Right lobe of liver (tissue), 6 donors: Measurements from ENCODE around the gene C6orf132. TPM values are rescaled to one million over a fixed set of nuclear protein-coding genes. Genes with fewer than 3 reads are reported as not detected.

ENCODE experiments used
- ATAC-seq, 4 donors: fragments of 200-7000 bp; cut with Tn5 transposase; one replicate each; pipeline ENCODE4 v1.9.1; 2020; ENCODE audit warnings: mild to moderate bottlenecking in 4 of 4, moderate library complexity in 4 of 4
- DNase-seq, 3 donors: peaks; one replicate each; pipeline ENCODE4 v3.0.0-alpha.2; 2020
- H3K27ac ChIP-seq, 3 donors: fragments of 200-600 bp; one replicate each; pipeline ENCODE4 v1.8.0; 2022
- H3K27me3 ChIP-seq, 2 donors: fragments of 200-600 bp; one replicate each; pipeline ENCODE4 v1.8.0; 2022
- H3K36me3 ChIP-seq, 4 donors: fragments of 200-600 bp; sonication (generic) in 1 of 4; one replicate each; pipeline versions ENCODE4 v1.5.1 to v1.8.0; 2017 to 2022; ENCODE audit warnings: control low read depth in 1 of 4
- H3K4me1 ChIP-seq, 4 donors: fragments of 200-600 bp; sonication (generic) in 1 of 4; one replicate each; pipeline versions ENCODE4 v1.5.1 to v1.8.0; 2017 to 2022; ENCODE audit warnings: control low read depth in 1 of 4
- H3K4me3 ChIP-seq, 3 donors: fragments of 200-600 bp; one replicate each; pipeline ENCODE4 v1.8.0; 2022
- H3K9me3 ChIP-seq, 4 donors: fragments of 200-600 bp; sonication (generic) in 1 of 4; one replicate each; pipeline versions ENCODE4 v1.5.1 to v1.8.0; 2017 to 2022; ENCODE audit warnings: control low read depth in 1 of 4
- POLR2A ChIP-seq: fragments of 450-650 bp; IDR thresholded peaks from one replicate; pipeline ENCODE4 v1.6.1; 2017; ENCODE audit warnings: antibody characterized with exemption, mild to moderate bottlenecking
- WGBS: methylation state at CpG from one replicate; pipeline ENCODE4 v1.1.6; 2018; ENCODE audit warnings: low coverage, low lambda C conversion rate; ENCODE audit not compliant: insufficient coverage; ENCODE audit errors: missing lambda C conversion rate; 5-methylcytosine and 5-hydroxymethylcytosine counted together
- intact Hi-C, 2 donors: fragments of 100-400 bp; cut with DNase I; formaldehyde crosslinking; loops; one replicate each; pipeline versions ENCODE4 v1.11.2 to v1.14.1; 2022
- total RNA-seq, 6 experiments: library from RNA; depleted of rRNA in 2 of 6; stranded (reverse); fragments of >200 nt in 2 of 6; fragmentation: NEBNext Ultra II Directional in 3 of 6; extraction: Animal tissue kit (Norgen Biotek cat#: 25700) in 3 of 6; gene quantifications; one replicate each; pipeline versions ENCODE4 v1.1.0 to v1.2.4, GENCODE V29; 2016 to 2023
- TF ChIP-seq, protein P1 (sequence below), 4 donors: fragments of 200-600 bp in 3 of 4; fragments of 450-650 bp in 1 of 4; IDR thresholded peaks; one replicate each; pipeline versions ENCODE4 v1.5.1 to v1.8.0; 2016 to 2022; ENCODE audit warnings: antibody characterized with exemption in 4 of 4, mild to moderate bottlenecking in 2 of 4
- donor health status: DM: no; HTN: yes; CAD: no.
- donor health status: DM: no; HTN: no; CAD: no.
- donor health status: DM: no; HTN: no; CAD: no.
- donor health status: DM: no; HTN: yes; CAD: no.
- donor health status: DM: no; HTN: yes; CAD: no.

The C6orf132 gene
- total RNA-seq, 6 experiments from 2014 or later, result 0.07 to 0.74 (median 0.34) TPM

DNA sequence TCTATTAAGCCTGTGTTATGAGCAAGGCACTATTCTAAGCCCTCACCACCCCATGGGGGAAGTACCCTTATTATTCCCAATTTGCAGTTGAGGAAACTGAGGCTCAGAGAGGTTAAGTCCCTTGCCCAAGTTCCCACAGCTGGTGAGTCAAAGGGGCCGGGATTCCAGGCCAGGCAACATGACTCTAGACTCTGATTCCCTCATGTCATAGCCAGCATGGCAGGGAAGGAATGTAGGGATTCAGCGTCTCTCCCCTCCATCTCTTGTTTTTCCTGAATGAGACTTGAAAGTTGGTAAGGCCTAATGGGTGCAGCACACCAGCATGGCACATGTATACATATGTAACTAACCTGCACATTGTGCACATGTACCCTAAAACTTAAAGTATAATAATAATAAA lies 6.7 kb downstream of the C6orf132 start:
- WGBS, result 80% methylated on average over 1 of the region's 2 CpGs
- no peaks in the 10 kb centered on the region for H3K9me3 ChIP-seq
- H3K36me3 ChIP-seq, result no peaks in the 10 kb centered on the region
- DNase-seq (no peak), ATAC-seq (no peak)
- no peak overlapping the region for H3K4me3 ChIP-seq
- H3K27me3 ChIP-seq, result no peaks in the 10 kb centered on the region
- H3K27ac ChIP-seq, result no peak overlapping the region
- no peaks in the 10 kb centered on the region for H3K4me1 ChIP-seq
- intact Hi-C loops, result no loop called here
- TF ChIP-seq POLR2A, result no peak
- TF ChIP-seq, protein P1, sequence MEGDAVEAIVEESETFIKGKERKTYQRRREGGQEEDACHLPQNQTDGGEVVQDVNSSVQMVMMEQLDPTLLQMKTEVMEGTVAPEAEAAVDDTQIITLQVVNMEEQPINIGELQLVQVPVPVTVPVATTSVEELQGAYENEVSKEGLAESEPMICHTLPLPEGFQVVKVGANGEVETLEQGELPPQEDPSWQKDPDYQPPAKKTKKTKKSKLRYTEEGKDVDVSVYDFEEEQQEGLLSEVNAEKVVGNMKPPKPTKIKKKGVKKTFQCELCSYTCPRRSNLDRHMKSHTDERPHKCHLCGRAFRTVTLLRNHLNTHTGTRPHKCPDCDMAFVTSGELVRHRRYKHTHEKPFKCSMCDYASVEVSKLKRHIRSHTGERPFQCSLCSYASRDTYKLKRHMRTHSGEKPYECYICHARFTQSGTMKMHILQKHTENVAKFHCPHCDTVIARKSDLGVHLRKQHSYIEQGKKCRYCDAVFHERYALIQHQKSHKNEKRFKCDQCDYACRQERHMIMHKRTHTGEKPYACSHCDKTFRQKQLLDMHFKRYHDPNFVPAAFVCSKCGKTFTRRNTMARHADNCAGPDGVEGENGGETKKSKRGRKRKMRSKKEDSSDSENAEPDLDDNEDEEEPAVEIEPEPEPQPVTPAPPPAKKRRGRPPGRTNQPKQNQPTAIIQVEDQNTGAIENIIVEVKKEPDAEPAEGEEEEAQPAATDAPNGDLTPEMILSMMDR (IDR thresholded peaks at IDR 0.05), result no peak

DNA sequence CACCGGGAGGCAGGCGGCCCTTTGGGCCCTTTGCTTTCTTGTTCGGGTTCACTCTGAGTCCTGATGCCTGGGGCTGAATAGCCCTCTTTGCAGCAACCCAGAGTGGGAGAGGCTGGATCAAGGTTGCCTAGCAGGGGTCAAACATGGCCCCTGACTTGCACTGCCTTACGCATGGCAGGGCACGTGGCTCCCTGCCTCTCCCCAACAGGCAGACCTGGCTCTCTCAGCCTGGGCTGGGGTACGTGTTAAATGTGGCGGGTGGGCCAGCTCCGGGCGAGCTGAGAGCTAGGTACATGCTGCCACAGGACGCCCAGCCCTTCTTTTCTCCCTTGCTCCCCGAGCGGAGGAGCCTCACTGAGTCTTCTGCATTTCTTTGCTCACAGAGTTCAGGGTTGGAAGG lies 7.3 kb downstream of the C6orf132 start:
- ATAC-seq (no peak), DNase-seq (no peak)
- H3K4me3 ChIP-seq, result no peak overlapping the region
- no peaks in the 10 kb centered on the region for H3K27me3 ChIP-seq
- no peak overlapping the region for H3K27ac ChIP-seq
- no peaks in the 10 kb centered on the region for H3K9me3 ChIP-seq
- intact Hi-C loops, result no loop called here
- TF ChIP-seq, protein P1 (IDR thresholded peaks at IDR 0.05), result no peak
- no peak for TF ChIP-seq POLR2A
- WGBS, result 100% methylated on average over 2 of the region's 12 CpGs
- no peaks in the 10 kb centered on the region for H3K36me3 ChIP-seq
- H3K4me1 ChIP-seq, result no peaks in the 10 kb centered on the region

DNA sequence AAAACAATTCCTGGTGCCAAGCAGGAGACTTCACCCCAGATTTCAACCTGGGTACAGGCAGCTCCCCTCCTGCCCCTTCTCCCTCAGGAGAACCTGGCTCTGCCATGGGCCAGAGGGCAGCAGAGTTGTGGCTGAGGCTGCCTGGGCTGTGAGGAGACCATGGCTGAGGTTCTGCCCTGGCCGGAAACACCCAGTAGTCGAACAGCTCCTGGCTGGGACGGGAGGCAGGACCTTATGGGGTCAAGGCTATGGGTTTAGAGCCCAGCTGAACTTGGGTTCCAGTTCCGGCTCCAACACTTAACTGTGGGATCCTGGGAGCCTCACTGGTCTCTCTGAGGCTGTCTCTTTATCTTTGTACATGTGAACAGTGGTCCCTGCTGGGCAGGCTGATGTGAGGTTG lies 8.5 kb downstream of the C6orf132 start:
- H3K36me3 ChIP-seq, result no peaks in the 10 kb centered on the region
- H3K27me3 ChIP-seq, result no peaks in the 10 kb centered on the region
- no peak overlapping the region for H3K27ac ChIP-seq
- TF ChIP-seq, protein P1 (IDR thresholded peaks at IDR 0.05), result no peak
- TF ChIP-seq POLR2A, result no peak
- 83% methylated on average over 1 of the region's 4 CpGs for WGBS
- no peaks in the 10 kb centered on the region for H3K4me1 ChIP-seq
- no peak for ATAC-seq
- intact Hi-C loops, result no loop called here
- no peaks in the 10 kb centered on the region for H3K9me3 ChIP-seq
- DNase-seq, result no peak
- no peak overlapping the region for H3K4me3 ChIP-seq

DNA sequence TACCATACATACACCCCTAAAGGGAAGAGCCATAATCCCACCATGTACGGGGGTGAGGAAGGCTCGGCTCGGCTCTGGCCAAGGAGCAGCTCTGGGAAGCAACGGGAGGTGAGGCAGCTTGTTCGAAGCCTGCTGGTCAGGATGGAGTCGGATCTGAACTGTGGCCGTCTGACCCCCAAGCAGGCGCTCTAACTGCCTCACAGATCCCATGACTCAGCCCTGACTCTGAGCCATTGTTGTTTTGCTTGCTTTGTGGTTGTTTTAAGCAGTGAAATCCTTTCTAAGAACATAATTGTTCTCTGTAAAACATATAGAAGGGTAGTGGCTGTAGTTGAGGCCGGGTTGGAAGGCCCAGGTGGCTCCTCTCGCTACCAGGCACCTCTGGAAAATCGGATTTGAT lies 10.9 kb downstream of the C6orf132 start:
- no peak overlapping the region for H3K27ac ChIP-seq
- intact Hi-C loops, result no loop called here
- no peak for TF ChIP-seq POLR2A
- TF ChIP-seq, protein P1 (IDR thresholded peaks at IDR 0.05), result no peak
- H3K27me3 ChIP-seq, result no peaks in the 10 kb centered on the region
- no peaks in the 10 kb centered on the region for H3K4me1 ChIP-seq
- no peak for DNase-seq
- WGBS, result 71% methylated on average over 3 of the region's 11 CpGs
- no peak for ATAC-seq
- no peak overlapping the region for H3K4me3 ChIP-seq
- no peaks in the 10 kb centered on the region for H3K36me3 ChIP-seq
- H3K9me3 ChIP-seq, result no peaks in the 10 kb centered on the region

DNA sequence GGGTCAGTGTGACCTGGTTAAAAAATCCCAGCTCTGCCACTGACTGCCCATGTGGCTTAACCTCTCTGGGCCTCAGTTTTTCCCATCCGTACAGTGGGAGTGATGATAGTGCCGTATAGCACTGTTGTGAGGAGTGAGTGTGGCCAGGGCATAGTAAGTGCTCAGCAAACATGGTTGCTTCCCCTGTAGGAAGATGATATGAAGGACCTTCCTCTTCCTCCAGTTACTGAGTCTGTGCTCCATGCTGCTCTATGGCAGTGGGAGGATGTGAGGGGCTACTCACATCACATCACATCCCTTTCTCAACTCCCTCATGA lies 13.1 kb downstream of the C6orf132 start:
- 85% methylated on average over 2 of the region's 2 CpGs for WGBS
- no peak overlapping the region for H3K27ac ChIP-seq
- no peaks in the 10 kb centered on the region for H3K36me3 ChIP-seq
- H3K4me3 ChIP-seq, result no peak overlapping the region
- DNase-seq (no peak), ATAC-seq (no peak)
- intact Hi-C loops, result no loop called here
- no peaks in the 10 kb centered on the region for H3K4me1 ChIP-seq
- TF ChIP-seq, protein P1 (IDR thresholded peaks at IDR 0.05), result no peak
- no peak for TF ChIP-seq POLR2A
- no peaks in the 10 kb centered on the region for H3K9me3 ChIP-seq
- H3K27me3 ChIP-seq, result no peaks in the 10 kb centered on the region
